ENCODE data around the gene MINDY4. TPM values are rescaled to one million over a fixed set of nuclear protein-coding genes. Genes with fewer than 3 reads are reported as not detected.

MINDY4 gene
- total and polyA plus RNA-seq, 4 donors = 0.93 to 6.1 (median 1.9) TPM

DNA sequence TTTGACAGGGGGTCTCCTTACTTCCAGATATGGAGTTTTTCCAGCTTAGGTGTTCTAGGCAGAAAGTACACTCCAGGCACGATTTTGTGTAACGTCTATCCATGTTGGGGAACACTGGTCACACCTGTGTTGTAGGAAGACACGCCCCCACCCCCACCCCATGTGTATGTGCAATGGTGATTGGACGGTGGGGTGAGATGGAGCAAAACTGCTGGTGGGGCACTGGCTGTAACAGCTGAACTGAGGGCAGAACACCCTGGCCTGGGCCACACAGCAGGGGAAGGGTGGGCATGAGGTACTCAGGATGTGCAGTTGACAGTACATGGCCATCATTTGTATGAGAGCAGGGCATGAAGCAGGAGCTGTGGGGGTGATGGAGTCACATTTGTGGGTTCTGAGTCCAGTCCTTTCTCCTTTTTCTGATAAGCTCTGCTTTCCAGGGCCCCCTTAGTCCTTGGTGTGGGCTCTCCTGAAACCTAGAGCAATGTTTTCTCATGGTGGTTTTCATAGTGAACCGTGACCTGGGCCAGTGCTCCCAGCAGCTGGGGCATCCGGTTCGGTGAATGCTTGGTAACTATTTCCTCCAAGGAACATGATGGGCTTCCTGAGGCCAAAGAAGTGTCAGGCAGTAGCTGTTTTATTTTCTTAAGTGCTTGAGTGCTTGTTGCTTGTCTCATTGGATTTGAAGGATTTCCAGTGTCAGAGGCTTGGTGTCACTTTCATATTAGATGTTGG is 77.1 kb downstream of the MINDY4 start:
- Histone ChIP-seq H3K9ac (ENCODE audit: low read depth in 1 of 2, low read length in 2 of 2) (no peak overlapping the region), H3K4me1 (ENCODE audit: control insufficient read depth in 4 of 4, insufficient read depth in 4 of 4, low read length in 3 of 4) (no peaks in the 10 kb centered on the region), H3K27ac (ENCODE audit: low read depth in 1 of 2, low read length in 2 of 2) (no peak overlapping the region), H3K4me3 (ENCODE audit: low read depth in 1 of 3, low read length in 3 of 3) (no peak overlapping the region), H3K9me3 (ENCODE audit: control insufficient read depth in 4 of 4, low read length in 3 of 4) (peaks cover 0 to 5% (median 0%) of the 10 kb centered on the region in 4 donors), H3K36me3 (ENCODE audit: control insufficient read depth in 4 of 4, insufficient read depth in 3 of 4, low read depth in 1 of 4, low read length in 3 of 4) (no peaks in the 10 kb centered on the region), H3K27me3 (ENCODE audit: control insufficient read depth in 4 of 4, insufficient read depth in 4 of 4, low read length in 3 of 4) (no peaks in the 10 kb centered on the region)
- DNase-seq (ENCODE audit: low spot score) = no peak
- whole genome bisulfite sequencing = 84% methylated on average over 7 of the region's 7 CpGs
- TF ChIP-seq MAX (IDR thresholded peaks at IDR 0.05) (no peak), FOXA2 (IDR thresholded peaks at IDR 0.05) (no peak), NR2F2 (IDR thresholded peaks at IDR 0.05) (peak; percentile 93), SP1 (IDR thresholded peaks at IDR 0.05) (no peak), RXRA (IDR thresholded peaks at IDR 0.05) (peak in 1 of 2 donors; percentile 8), ATF3 (IDR thresholded peaks at IDR 0.05) (no peak), CTCF (IDR thresholded peaks at IDR 0.05; ENCODE audit: low read depth, low read length, missing input control) (no peak)

DNA sequence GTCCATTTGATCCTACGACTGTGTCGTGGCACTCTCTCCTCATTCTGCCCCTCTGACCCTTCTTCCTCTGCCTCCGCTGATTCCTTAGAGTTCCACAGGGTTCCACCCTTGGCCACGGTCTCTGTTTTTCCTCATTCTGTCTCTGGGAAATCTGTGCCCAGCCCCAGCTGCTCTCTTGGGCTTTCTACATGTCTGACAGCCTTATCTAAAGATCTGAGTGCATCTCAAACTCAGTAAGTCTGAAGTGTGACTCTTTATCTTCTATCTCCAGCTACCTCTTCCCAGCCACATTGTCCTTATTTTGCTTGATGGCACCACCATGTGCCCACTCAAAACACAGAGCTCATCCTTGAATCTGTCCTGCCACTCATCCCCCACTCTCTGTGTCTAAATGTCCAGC is 78.3 kb downstream of the MINDY4 start:
- Histone ChIP-seq H3K36me3 (ENCODE audit: control insufficient read depth in 4 of 4, insufficient read depth in 3 of 4, low read depth in 1 of 4, low read length in 3 of 4) (no peaks in the 10 kb centered on the region), H3K4me3 (ENCODE audit: low read depth in 1 of 3, low read length in 3 of 3) (no peak overlapping the region), H3K9ac (ENCODE audit: low read depth in 1 of 2, low read length in 2 of 2) (no peak overlapping the region), H3K9me3 (ENCODE audit: control insufficient read depth in 4 of 4, low read length in 3 of 4) (peaks cover 0 to 5% (median 0%) of the 10 kb centered on the region in 4 donors), H3K27ac (ENCODE audit: low read depth in 1 of 2, low read length in 2 of 2) (no peak overlapping the region), H3K27me3 (ENCODE audit: control insufficient read depth in 4 of 4, insufficient read depth in 4 of 4, low read length in 3 of 4) (no peaks in the 10 kb centered on the region), H3K4me1 (ENCODE audit: control insufficient read depth in 4 of 4, insufficient read depth in 4 of 4, low read length in 3 of 4) (no peaks in the 10 kb centered on the region)
- no peak for DNase-seq (ENCODE audit: low spot score)
- TF ChIP-seq FOXA2 (IDR thresholded peaks at IDR 0.05) = no peak
- TF ChIP-seq NR2F2 (IDR thresholded peaks at IDR 0.05) = no peak
- no peak for TF ChIP-seq RAD21 (IDR thresholded peaks at IDR 0.05)
- TF ChIP-seq GABPA (IDR thresholded peaks at IDR 0.05 in 1 of 2, conservative IDR thresholded peaks at IDR 0.05 in 1 of 2) = no peak
- TF ChIP-seq HNF4A (conservative IDR thresholded peaks at IDR 0.05) = no peak
- TF ChIP-seq ZBTB33 (IDR thresholded peaks at IDR 0.05) = no peak
- no peak for TF ChIP-seq YY1 (IDR thresholded peaks at IDR 0.05)
- no peak for TF ChIP-seq RXRA (IDR thresholded peaks at IDR 0.05)
- TF ChIP-seq, protein P1, sequence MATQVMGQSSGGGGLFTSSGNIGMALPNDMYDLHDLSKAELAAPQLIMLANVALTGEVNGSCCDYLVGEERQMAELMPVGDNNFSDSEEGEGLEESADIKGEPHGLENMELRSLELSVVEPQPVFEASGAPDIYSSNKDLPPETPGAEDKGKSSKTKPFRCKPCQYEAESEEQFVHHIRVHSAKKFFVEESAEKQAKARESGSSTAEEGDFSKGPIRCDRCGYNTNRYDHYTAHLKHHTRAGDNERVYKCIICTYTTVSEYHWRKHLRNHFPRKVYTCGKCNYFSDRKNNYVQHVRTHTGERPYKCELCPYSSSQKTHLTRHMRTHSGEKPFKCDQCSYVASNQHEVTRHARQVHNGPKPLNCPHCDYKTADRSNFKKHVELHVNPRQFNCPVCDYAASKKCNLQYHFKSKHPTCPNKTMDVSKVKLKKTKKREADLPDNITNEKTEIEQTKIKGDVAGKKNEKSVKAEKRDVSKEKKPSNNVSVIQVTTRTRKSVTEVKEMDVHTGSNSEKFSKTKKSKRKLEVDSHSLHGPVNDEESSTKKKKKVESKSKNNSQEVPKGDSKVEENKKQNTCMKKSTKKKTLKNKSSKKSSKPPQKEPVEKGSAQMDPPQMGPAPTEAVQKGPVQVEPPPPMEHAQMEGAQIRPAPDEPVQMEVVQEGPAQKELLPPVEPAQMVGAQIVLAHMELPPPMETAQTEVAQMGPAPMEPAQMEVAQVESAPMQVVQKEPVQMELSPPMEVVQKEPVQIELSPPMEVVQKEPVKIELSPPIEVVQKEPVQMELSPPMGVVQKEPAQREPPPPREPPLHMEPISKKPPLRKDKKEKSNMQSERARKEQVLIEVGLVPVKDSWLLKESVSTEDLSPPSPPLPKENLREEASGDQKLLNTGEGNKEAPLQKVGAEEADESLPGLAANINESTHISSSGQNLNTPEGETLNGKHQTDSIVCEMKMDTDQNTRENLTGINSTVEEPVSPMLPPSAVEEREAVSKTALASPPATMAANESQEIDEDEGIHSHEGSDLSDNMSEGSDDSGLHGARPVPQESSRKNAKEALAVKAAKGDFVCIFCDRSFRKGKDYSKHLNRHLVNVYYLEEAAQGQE (IDR thresholded peaks at IDR 0.05) = no peak
- no peak for TF ChIP-seq SP1 (IDR thresholded peaks at IDR 0.05)
- no peak for TF ChIP-seq CTCF (IDR thresholded peaks at IDR 0.05; ENCODE audit: low read depth, low read length, missing input control)
- no peak for TF ChIP-seq MAX (IDR thresholded peaks at IDR 0.05)
- TF ChIP-seq HNF4G (IDR thresholded peaks at IDR 0.05) = no peak
- TF ChIP-seq TAF1 (conservative IDR thresholded peaks at IDR 0.05) = no peak
- no peak for TF ChIP-seq ATF3 (IDR thresholded peaks at IDR 0.05)
- WGBS = 86% methylated on average over 4 of the region's 4 CpGs
